Sigmoid colon (tissue), 7 donors: ENCODE measurements around the gene FUOM. TPM values are rescaled to one million over a fixed set of nuclear protein-coding genes. Genes with fewer than 3 reads are reported as not detected.
"Not testable (repeated sequence)": the region's sequence is repeated elsewhere in the genome, so short reads cannot be mapped to it uniquely, and the experiment has no call there.

Experiments
- DNase-seq: peaks from one replicate; pipeline ENCODE4 v3.0.0-alpha.2; 2019
- H3K27ac ChIP-seq, 4 donors: fragments of 200-600 bp; sonication (generic); one replicate each; pipeline ENCODE4 v1.5.1; 2016 to 2019; ENCODE audit warnings: mild to moderate bottlenecking in 1 of 4
- H3K27me3 ChIP-seq, 3 donors: fragments of 200-600 bp; sonication (generic); one replicate each; pipeline ENCODE4 v1.5.1; 2019; ENCODE audit warnings: mild to moderate bottlenecking in 1 of 3
- H3K36me3 ChIP-seq, 4 donors: fragments of 200-600 bp; sonication (generic); one replicate each; pipeline ENCODE4 v1.5.1; 2016 to 2019
- H3K4me1 ChIP-seq, 4 donors: fragments of 200-600 bp; sonication (generic); one replicate each; pipeline ENCODE4 v1.5.1; 2017 to 2019
- H3K4me3 ChIP-seq, 4 donors: fragments of 200-600 bp; sonication (generic); one replicate each; pipeline ENCODE4 v1.5.1; 2017 to 2019; ENCODE audit warnings: mild to moderate bottlenecking in 2 of 4, moderate library complexity in 1 of 4
- H3K9me3 ChIP-seq, 4 donors: fragments of 200-600 bp in 3 of 4; sonication (generic) in 3 of 4; one replicate each; pipeline versions ENCODE4 v1.5.1 to v1.6.1; 2013 to 2019
- EP300 ChIP-seq, 4 donors: sonication (generic); formaldehyde crosslinking; IDR thresholded peaks; one replicate each; pipeline ENCODE4 v1.6.1; 2017; ENCODE audit warnings: antibody characterized with exemption in 4 of 4
- POLR2A ChIP-seq, 2 donors: fragments of 450-650 bp; IDR thresholded peaks; one replicate each; pipeline ENCODE4 v1.6.1; 2016; ENCODE audit warnings: antibody characterized with exemption in 2 of 2, mild to moderate bottlenecking in 2 of 2, moderate library complexity in 2 of 2
- POLR2AphosphoS5 ChIP-seq, 4 donors: sonication (generic); formaldehyde crosslinking; IDR thresholded peaks; one replicate each; pipeline ENCODE4 v1.6.1; 2017; ENCODE audit warnings: antibody characterized with exemption in 4 of 4
- WGBS, 2 donors: extraction: QIAGEN DNeasy Blood & Tissue Kit; methylation state at CpG; one replicate each; pipeline ENCODE4 v1.1.7; 2013; 5-methylcytosine and 5-hydroxymethylcytosine counted together
- intact Hi-C: fragments of 100-400 bp; cut with DNase I; formaldehyde crosslinking; loops from one replicate; pipeline ENCODE4 v1.15.1; 2023
- polyA plus RNA-seq, 3 donors: library from polyadenylated mRNA; stranded (reverse); fragments of 200-250 nt; gene quantifications; one replicate each; pipeline ENCODE4 v1.2.3, GENCODE V29; 2013
- total RNA-seq, 4 donors: library from RNA; depleted of rRNA; stranded (reverse); fragments of >200 nt; gene quantifications; one replicate each; pipeline ENCODE4 v1.1.0, GENCODE V29; 2016
- TF ChIP-seq, protein P1 (sequence below), 4 experiments: fragments of 450-650 bp in 3 of 4; fragments of 200-600 bp in 1 of 4; IDR thresholded peaks; one replicate each; pipeline ENCODE4 v1.5.1; 2016 to 2019; ENCODE audit warnings: antibody characterized with exemption in 4 of 4, mild to moderate bottlenecking in 3 of 4, moderate library complexity in 2 of 4
- donor health status: healthy with polysubstance abuse.
- donor health status: Bipolar disorder and iron deficiency.
- donor health status: healthy.

The FUOM gene
- total and polyA plus RNA-seq, 7 donors: 8.0 to 98.0 (median 25.7) TPM

DNA sequence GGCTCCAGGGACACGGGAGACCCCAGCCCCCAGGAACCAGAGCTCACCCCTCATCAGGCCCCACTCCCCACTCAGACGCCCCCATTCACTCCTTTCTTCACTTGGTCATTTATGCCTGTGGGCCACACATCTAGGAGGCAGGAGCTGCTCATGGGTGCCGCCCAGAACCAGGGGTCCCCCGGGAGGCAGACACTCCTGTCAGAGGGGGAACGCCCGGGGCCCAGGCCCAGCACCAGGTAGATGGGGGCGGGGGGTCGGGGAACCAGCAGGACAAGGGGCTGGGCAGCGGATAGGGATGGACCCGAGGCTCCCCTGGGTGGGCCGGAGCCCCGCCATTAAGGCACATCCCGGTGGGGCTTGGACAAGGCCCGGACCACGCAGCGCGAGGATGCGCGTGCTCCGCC, 33.0 kb downstream of the FUOM start:
- intact Hi-C loops: loop anchor here (5.0 kb wide), 1 partner anchor 67 kb away; the partner anchor contains the start of gene MTG1
- peaks cover 0 to 29% (median 23%) of the 10 kb centered on the region in 4 donors for H3K4me1 ChIP-seq
- DNase-seq: no peak
- peaks cover 38 to 78% (median 50%) of the 10 kb centered on the region in 3 donors for H3K27me3 ChIP-seq
- peak overlapping the region in 2 of 4 donors; percentile 48 to 50 for H3K4me3 ChIP-seq
- 15 to 27% methylated on average over 20 of the region's 20 CpGs for WGBS, 2 donors
- no peaks in the 10 kb centered on the region for H3K9me3 ChIP-seq
- TF ChIP-seq POLR2A (IDR thresholded peaks at IDR 0.05) (no peak), EP300 (IDR thresholded peaks at IDR 0.05) (no peak), POLR2AphosphoS5 (IDR thresholded peaks at IDR 0.05) (no peak)
- TF ChIP-seq, protein P1, sequence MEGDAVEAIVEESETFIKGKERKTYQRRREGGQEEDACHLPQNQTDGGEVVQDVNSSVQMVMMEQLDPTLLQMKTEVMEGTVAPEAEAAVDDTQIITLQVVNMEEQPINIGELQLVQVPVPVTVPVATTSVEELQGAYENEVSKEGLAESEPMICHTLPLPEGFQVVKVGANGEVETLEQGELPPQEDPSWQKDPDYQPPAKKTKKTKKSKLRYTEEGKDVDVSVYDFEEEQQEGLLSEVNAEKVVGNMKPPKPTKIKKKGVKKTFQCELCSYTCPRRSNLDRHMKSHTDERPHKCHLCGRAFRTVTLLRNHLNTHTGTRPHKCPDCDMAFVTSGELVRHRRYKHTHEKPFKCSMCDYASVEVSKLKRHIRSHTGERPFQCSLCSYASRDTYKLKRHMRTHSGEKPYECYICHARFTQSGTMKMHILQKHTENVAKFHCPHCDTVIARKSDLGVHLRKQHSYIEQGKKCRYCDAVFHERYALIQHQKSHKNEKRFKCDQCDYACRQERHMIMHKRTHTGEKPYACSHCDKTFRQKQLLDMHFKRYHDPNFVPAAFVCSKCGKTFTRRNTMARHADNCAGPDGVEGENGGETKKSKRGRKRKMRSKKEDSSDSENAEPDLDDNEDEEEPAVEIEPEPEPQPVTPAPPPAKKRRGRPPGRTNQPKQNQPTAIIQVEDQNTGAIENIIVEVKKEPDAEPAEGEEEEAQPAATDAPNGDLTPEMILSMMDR (IDR thresholded peaks at IDR 0.05): no peak
- peak overlapping the region in 1 of 4 donors; percentile 4 for H3K27ac ChIP-seq
- H3K36me3 ChIP-seq: no peaks in the 10 kb centered on the region

DNA sequence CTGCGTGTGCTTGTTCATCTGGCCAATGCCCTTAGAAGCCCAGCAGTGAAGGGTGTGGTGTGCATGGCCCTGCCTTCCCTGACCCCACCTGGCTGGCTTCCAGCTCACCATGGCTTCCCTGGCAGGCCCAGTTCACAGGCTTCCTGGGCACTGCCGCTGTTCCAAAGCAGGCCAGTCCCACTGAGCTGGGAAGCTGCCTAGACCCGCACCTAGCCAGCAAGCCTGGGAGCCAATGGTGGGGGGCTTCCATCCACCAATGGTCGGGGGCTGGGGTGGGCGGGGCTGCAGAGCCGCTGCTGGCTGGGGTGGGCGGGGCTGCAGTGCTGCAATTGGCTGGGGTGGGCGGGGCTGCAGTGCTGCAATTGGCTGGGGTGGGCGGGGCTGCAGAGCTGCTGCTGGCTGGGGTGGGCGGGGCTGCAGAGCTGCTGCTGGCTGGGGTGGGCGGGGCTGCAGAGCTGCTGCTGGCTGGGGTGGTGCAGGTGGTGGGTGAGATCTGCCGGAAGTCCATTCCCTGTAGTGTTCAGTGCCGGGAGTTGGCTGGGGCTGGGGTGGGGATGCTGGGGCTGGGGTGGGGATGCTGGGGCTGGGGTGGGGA, 33.5 kb downstream of the FUOM start:
- intact Hi-C loops: no loop called here
- Histone ChIP-seq H3K4me3 (no peak overlapping the region), H3K27ac (no peak overlapping the region), H3K27me3 (peaks cover 36 to 78% (median 55%) of the 10 kb centered on the region in 3 donors), H3K4me1 (peaks cover 0 to 23% (median 17%) of the 10 kb centered on the region in 4 donors), H3K36me3 (no peaks in the 10 kb centered on the region), H3K9me3 (no peaks in the 10 kb centered on the region)
- WGBS, 2 donors: 3 to 10% methylated on average over 13 of the region's 13 CpGs
- TF ChIP-seq EP300 (IDR thresholded peaks at IDR 0.05) (no peak), POLR2AphosphoS5 (IDR thresholded peaks at IDR 0.05) (no peak), POLR2A (IDR thresholded peaks at IDR 0.05) (no peak)
- TF ChIP-seq, protein P1 (IDR thresholded peaks at IDR 0.05): no peak
- no peak for DNase-seq

DNA sequence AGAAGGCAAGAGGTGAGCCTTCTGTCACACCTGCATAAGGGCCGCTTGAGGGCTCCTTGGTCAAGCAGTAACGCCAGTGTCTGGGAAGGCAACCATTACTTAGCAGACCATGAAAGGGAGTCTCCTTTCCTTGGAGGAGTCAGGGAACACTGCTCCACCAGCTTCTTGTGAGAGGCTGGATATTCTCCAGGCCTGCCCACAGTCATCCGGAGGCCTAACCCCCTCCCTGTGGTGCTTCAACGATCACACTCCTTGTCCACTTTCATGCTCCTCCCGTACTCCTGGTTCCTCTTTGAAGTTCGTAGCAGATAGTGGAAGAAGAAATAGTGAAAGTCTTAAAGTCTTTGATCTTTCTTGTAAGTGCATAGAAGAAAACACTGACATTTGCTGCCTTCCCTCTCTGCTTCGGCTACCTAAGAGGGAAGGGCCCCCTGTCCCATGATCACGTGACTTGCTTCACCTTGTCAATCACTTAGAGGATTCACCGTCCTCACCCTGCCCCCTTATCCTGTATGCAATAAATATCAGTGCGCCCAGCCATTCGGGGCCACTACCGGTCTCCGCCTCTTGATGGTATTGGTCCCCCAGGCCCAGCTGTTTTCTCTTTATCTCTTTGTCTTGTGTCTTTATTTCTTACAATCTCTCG, 35.6 kb downstream of the FUOM start:
- H3K27ac ChIP-seq, intact Hi-C loops, H3K4me3 ChIP-seq, H3K36me3 ChIP-seq, DNase-seq, H3K9me3 ChIP-seq: not testable (repeated sequence)
- Histone ChIP-seq H3K27me3 (peaks cover 18 to 67% (median 43%) of the 10 kb centered on the region in 3 donors), H3K4me1 (peaks cover 0 to 28% (median 22%) of the 10 kb centered on the region in 4 donors)
- WGBS, 2 donors: 87 to 88% methylated on average over 12 of the region's 14 CpGs

DNA sequence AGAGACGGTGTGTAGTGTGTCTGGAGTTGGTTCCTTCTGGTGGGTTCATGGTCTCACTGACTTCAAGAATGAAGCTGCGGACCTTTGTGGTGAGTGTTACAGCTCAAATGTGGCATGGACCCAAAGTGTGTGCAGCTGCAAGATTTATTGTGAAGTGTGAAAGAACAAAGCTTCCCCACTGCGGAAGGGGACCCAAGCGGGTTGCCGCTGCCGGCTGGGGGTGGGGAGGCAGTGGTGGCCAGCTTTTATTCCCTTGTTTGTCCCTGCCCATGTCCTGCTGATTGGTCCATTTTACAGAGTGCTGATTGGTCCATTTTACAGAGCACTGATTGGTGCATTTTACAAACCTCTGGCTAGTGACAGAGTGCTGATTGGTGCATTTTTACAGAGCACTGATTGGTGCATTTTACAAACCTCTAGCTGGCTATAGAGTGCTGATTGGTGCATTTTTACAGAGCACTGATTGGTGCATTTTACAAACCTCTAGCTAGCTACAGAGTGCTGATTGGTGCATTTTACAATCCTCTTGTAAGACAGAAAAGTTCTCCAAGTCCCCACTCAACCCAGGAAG, 36.9 kb downstream of the FUOM start:
- DNase-seq, H3K4me3 ChIP-seq, H3K27ac ChIP-seq, H3K9me3 ChIP-seq, intact Hi-C loops, H3K36me3 ChIP-seq: not testable (repeated sequence)
- 94 to 97% methylated on average over 6 of the region's 6 CpGs for WGBS, 2 donors
- Histone ChIP-seq H3K27me3 (peaks cover 5 to 54% (median 31%) of the 10 kb centered on the region in 3 donors), H3K4me1 (peaks cover 0 to 24% (median 19%) of the 10 kb centered on the region in 4 donors)

DNA sequence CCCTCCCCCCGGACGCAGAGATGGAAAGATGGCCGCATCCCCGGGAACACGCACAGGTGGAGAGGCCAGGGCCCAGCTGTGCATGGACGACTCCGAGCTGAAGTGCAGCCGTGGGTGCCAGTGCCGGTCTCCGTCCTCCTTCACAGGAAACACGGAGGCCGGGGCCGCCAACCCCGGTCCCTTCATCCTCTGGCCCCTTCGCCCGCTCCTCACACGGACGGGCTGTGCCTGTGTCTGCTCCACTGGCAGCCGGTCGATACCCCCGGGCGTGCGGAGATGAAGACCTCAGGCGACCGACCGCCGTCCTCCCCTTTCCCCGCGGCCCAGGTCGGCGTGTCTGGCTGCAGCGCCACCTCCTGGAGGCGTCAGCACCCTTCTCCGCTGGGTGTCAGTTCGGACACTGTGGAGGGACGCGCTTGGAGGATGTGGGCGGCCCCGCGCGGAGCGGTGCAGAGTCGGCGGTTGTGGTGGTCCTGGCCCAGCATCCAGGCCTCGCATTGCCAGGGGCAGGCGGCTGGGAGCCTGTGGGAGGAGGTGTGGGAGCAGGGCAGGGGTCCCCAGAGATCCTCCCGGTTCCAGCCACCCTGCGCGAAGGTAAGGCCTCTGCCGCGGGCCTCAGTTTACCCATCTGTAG, 39.2 kb downstream of the FUOM start:
- H3K36me3 ChIP-seq: no peaks in the 10 kb centered on the region
- no peak overlapping the region for H3K27ac ChIP-seq
- WGBS, 2 donors: 7% methylated on average over 51 of the region's 51 CpGs
- H3K9me3 ChIP-seq: no peaks in the 10 kb centered on the region
- peak overlapping the region in 3 of 4 donors; percentile 16 to 40 (median 30) for H3K4me3 ChIP-seq
- no peak for DNase-seq
- peaks cover 0 to 23% (median 18%) of the 10 kb centered on the region in 4 donors for H3K4me1 ChIP-seq
- intact Hi-C loops: no loop called here
- TF ChIP-seq POLR2A (IDR thresholded peaks at IDR 0.05) (no peak), EP300 (IDR thresholded peaks at IDR 0.05) (no peak), POLR2AphosphoS5 (IDR thresholded peaks at IDR 0.05) (no peak)
- TF ChIP-seq, protein P1 (IDR thresholded peaks at IDR 0.05): peak; percentile 34 to 68 (median 46)
- H3K27me3 ChIP-seq: peaks cover 0 to 33% (median 16%) of the 10 kb centered on the region in 3 donors
